HG03066 (cell line): ENCODE measurements around the gene GTPBP4.
"Not testable (repeated sequence)": the region's sequence is repeated elsewhere in the genome, so short reads cannot be mapped to it uniquely, and the experiment has no call there.

Source experiments
- ATAC-seq: cut with Tn5 transposase; IDR thresholded peaks from one replicate; pipeline ENCODE4 v1.9.1; 2021; ENCODE audit warnings: low read depth; ENCODE audit not compliant: unreplicated experiment

GTPBP4 gene

GRCh38 chr10:987620-987869, 689 bp upstream of the GTPBP4 start:
- ATAC-seq, result peak; percentile 4

GRCh38 chr10:988667-989545, 672 bp downstream of the GTPBP4 start:
- ATAC-seq, result peak; percentile 5

- ATAC-seq, result no peak
These were observed 2.6 kb downstream of the GTPBP4 start for GRCh38 chr10:990808-991207.

DNA sequence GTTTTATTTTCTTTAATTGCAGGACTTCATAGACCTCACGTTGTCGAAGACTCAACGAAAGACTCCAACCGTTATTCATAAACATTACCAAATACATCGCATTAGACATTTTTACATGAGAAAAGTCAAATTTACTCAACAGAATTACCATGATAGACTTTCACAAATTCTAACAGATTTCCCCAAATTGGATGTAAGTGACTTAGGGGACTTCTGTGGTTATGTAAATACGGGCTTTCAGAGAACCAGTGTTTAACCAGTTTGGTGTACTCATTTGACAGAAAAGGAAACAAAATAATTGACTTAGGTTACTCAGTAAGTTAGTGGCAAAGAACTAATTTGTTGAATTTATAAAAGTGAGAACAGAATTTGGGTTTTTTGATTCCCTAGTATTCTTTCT, 4.2 kb downstream of the GTPBP4 start:
- no peak for ATAC-seq

DNA sequence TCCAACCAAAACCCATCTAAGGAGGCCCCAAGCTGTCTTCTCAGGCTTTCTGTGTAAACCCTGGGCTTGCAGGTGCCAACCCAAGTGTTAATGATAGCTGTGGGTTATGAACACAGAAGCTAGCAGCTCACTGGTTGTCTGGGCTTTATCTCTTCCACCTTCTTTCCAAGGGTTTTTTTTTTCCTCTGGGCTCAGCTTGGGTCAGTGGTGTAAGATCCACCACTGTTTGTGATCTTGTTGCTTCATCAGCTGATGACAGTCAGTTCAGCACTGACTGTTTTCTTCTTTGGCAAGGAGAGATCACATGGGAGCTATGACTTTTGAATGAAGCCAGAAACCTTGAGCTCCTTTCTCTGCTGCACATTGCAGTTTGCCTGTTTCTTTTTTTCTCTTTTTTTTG, 4.6 kb downstream of the GTPBP4 start:
- ATAC-seq, result no peak

GRCh38 chr10:994836-995558, 6.8 kb downstream of the GTPBP4 start:
- no peak for ATAC-seq

GRCh38 chr10:995559-995926, 7.3 kb downstream of the GTPBP4 start:
- no peak for ATAC-seq

DNA sequence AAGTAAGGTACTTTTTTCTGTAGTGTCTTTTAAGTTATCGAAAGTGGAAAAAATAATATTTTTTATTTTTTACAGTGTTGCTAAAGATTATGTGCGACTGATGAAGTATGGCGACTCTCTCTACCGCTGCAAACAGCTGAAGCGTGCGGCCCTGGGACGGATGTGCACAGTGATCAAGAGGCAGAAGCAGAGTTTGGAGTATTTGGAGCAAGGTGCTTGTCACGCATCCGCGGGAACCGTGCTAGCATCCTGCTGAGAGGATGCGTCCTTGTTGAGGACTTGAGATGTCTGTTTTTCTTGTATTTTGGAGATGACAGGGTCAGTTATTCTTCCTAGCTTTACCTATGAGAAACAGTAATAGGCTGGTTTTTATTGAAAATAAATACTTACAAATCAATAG, 7.8 kb downstream of the GTPBP4 start:
- ATAC-seq, result no peak

- ATAC-seq, result no peak
These were observed 9.2 kb downstream of the GTPBP4 start for GRCh38 chr10:997266-998022.

DNA sequence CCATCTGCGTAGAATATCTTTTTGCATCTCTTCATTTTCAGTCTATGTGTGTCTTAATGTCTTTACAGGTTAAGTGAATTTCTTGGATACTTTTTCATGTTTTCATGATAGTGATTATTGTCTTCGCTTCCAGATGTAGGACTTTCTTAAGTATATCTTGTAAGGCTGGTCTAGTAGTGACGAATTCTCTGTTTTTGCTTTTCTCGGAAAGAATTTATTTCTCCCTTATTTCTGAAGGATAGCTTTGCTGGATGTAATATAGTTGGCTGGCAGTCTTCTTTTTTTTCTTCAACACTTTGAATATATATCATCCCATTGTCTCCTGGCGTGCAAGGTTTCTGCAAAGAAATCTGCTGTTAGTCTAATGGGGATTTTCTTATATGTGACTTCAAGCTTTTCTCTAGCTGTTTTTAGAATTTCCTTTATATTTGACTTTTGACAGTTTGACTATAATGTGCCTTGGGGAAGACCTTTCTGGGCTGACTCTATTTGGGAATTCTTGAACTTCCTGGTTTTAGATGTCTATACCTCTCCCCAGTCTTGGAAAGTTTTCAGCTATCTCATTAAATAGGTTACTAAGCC, 14.3 kb downstream of the GTPBP4 start:
- ATAC-seq, result no peak

GRCh38 chr10:1003884-1004670, 15.8 kb downstream of the GTPBP4 start:
- ATAC-seq, result no peak

DNA sequence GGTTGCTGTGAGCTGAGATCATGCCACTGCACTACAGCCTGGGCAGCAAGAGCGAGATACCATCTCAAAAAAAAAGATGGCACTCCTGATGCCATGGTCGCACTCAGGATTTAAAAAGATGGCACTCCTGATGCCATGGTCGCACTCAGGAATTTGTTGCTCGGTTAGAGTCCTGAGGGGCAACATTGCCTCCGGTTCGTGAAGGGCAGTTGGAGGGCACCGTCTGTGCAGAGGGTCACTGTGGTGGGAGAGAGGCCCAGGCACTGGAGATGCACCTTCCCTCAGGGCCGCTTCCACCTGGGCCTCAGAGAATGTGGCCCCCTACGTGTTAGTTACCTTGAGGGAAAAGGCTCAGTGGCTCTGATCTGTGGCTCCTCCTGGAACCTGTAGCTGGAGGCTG, 18.3 kb downstream of the GTPBP4 start:
- ATAC-seq, result no peak

DNA sequence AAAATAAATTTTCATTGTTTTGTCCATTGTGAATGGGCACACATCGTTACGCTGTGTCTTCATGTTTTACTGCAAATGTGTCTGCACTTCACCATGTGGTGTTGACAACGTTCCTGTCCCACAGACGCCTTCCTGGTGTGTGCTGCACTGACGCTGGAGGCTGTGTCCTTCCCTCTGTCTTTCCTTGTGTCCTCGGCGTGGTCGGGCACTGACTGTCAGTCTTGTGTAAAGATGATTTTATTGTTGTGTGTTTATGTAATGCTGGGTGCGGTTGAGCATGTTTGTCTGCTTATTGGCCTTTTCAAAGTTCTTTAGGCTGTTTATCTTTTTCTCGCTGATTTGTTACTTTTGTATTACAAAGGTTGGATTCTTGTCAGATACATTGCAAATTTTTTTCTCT, 19.3 kb downstream of the GTPBP4 start:
- ATAC-seq, result no peak

GRCh38 chr10:1009071-1009494, 20.8 kb downstream of the GTPBP4 start:
- ATAC-seq, result no peak

DNA sequence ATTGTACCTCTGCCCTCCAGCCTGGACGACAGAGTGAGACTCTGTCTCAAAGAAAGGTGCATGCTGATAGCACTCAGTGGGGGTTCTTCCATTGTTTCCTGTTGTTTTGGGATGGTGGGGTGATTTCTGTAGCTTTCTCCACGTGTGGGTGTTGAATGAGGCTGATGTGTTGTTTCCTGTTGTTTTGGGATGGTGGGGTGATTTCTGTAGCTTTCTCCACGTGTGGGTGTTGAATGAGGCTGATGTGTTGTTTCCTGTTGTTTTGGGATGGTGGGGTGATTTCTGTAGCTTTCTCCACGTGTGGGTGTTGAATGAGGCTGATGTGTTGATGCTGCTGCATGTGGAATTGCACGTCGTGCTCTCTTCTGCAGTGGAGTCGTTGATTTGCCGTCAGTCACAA, 21.7 kb downstream of the GTPBP4 start:
- ATAC-seq, result not testable (repeated sequence)

DNA sequence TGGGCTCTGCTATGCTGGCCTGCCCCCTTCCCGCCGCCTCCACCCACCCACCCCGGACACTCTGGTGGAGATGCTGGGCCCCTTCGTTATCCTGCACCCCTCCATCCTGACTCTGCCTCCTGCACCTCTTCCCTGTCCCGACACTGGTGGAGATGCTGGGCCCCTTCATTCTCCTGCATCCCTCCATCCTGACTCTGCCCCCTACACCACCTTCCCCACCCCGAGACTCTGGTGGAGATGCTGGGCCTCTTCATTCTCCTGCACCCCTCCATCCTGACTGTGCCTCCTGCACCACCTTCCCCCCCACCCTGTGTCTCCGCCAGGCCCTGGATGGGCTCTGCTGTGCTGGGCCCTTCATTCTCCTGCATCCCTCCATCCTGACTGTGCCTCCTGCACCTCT, 22.5 kb downstream of the GTPBP4 start:
- no peak for ATAC-seq

GRCh38 chr10:1011696-1012095, 23.5 kb downstream of the GTPBP4 start:
- no peak for ATAC-seq

GRCh38 chr10:1015688-1016087, 27.5 kb downstream of the GTPBP4 start:
- ATAC-seq, result no peak

DNA sequence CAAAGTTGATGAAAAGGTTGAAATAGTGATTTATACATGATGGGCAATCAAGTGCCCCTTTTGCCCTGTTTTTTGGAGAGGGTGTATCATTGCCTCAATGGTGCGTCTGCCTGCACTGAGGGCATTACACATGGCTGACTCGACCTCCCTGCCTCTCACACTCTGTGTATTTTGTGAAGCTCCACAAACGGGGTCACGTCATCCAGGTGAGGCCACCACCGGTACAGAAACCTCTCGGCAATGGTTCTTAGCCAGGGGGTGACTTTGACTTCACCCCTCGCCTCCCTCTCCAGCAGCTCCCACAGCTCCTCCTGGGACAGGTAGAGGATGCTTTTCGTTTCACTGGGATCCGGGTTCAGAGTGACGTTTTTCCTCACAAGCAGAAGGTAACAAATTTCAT, 31.1 kb downstream of the GTPBP4 start:
- ATAC-seq, result no peak

GRCh38 chr10:1020460-1020859, 32.2 kb downstream of the GTPBP4 start:
- ATAC-seq, result no peak
